Measurements from ENCODE around the gene UNC119B. TPM values are rescaled to one million over a fixed set of nuclear protein-coding genes. Genes with fewer than 3 reads are reported as not detected.
A peak's percentile ranks its signal among the peaks of the same experiment; 100 is the strongest.

Gene UNC119B
- total RNA-seq, 4 donors from 2014 or later: 44.1 to 65.3 (median 61.6) TPM

GRCh38 chr12:120708651-120709050, 1.6 kb upstream of the UNC119B start:
- peak in 1 of 2 donors; percentile 15 for TF ChIP-seq POLR2A (IDR thresholded peaks at IDR 0.05)
- TF ChIP-seq CTCF (IDR thresholded peaks at IDR 0.05): no peak
- Histone ChIP-seq H3K27me3 (no peaks in the 10 kb centered on the region), H3K4me3 (replicated peaks in 1 of 3) (no peak overlapping the region), H3K9me3 (no peaks in the 10 kb centered on the region), H3K36me3 (peaks cover 0 to 4% of the 10 kb centered on the region in 2 donors), H3K27ac (peak overlapping the region; percentile 52 to 97 (median 70)), H3K4me1 (peaks cover 32 to 41% of the 10 kb centered on the region in 2 donors)
- DNase-seq: peak; percentile 76 to 79
- intact Hi-C loops (cut with DNase I): no loop called here
- 28 to 33% methylated on average over 3 to 4 of the region's 4 CpGs for WGBS, 2 donors

GRCh38 chr12:120710805-120711296, 593 bp downstream of the UNC119B start:
- peak overlapping the region; percentile 33 to 87 (median 85) for H3K4me3 ChIP-seq (replicated peaks in 1 of 3)
- no peaks in the 10 kb centered on the region for H3K9me3 ChIP-seq
- peak overlapping the region; percentile 91 to 97 (median 94) for H3K27ac ChIP-seq
- WGBS, 2 donors: 0% methylated on average over 5 to 6 of the region's 31 CpGs
- DNase-seq: peak; percentile 71 to 81
- H3K4me1 ChIP-seq: peaks cover 24 to 29% of the 10 kb centered on the region in 2 donors
- no peaks in the 10 kb centered on the region for H3K27me3 ChIP-seq
- intact Hi-C loops (cut with DNase I): loop anchor here (2.0 kb wide), 2 partner anchors 24 to 62 kb away; partner anchors contain the start of gene MLEC
- TF ChIP-seq CTCF (IDR thresholded peaks at IDR 0.05) (no peak), POLR2A (IDR thresholded peaks at IDR 0.05) (peak in 1 of 2 donors; percentile 59)
- peaks cover 10 to 16% of the 10 kb centered on the region in 2 donors for H3K36me3 ChIP-seq

GRCh38 chr12:120711411-120711810, 1.2 kb downstream of the UNC119B start:
- TF ChIP-seq CTCF (IDR thresholded peaks at IDR 0.05) (no peak), POLR2A (IDR thresholded peaks at IDR 0.05) (no peak)
- peak in 1 of 2 donors; percentile 32 for DNase-seq
- no peaks in the 10 kb centered on the region for H3K27me3 ChIP-seq
- H3K36me3 ChIP-seq: peaks cover 15 to 21% of the 10 kb centered on the region in 2 donors
- H3K9me3 ChIP-seq: no peaks in the 10 kb centered on the region
- peak overlapping the region in 2 of 3 donors; percentile 94 to 97 for H3K27ac ChIP-seq
- peaks cover 24 to 28% of the 10 kb centered on the region in 2 donors for H3K4me1 ChIP-seq
- peak overlapping the region; percentile 33 to 87 (median 85) for H3K4me3 ChIP-seq (replicated peaks in 1 of 3)
- intact Hi-C loops (cut with DNase I): loop anchor here (2.0 kb wide), 2 partner anchors 25 to 63 kb away; partner anchors contain the start of gene MLEC
- 24 to 34% methylated on average over 6 of the region's 6 CpGs for WGBS, 2 donors

- no peaks in the 10 kb centered on the region for H3K27me3 ChIP-seq
- no peak for DNase-seq
- H3K9me3 ChIP-seq: no peaks in the 10 kb centered on the region
- intact Hi-C loops (cut with DNase I): no loop called here
- H3K36me3 ChIP-seq: peaks cover 27 to 33% of the 10 kb centered on the region in 2 donors
- H3K4me1 ChIP-seq: peaks cover 24 to 28% of the 10 kb centered on the region in 2 donors
- TF ChIP-seq CTCF (IDR thresholded peaks at IDR 0.05) (no peak), POLR2A (IDR thresholded peaks at IDR 0.05) (no peak)
- no peak overlapping the region for H3K27ac ChIP-seq
- no peak overlapping the region for H3K4me3 ChIP-seq (replicated peaks in 1 of 3)
- 84% methylated on average over 6 of the region's 6 CpGs for WGBS, 2 donors
Observed at GRCh38 chr12:120712610-120713009, 2.4 kb downstream of the UNC119B start.

- 27 to 33% methylated on average over 4 of the region's 4 CpGs for WGBS, 2 donors
- H3K4me1 ChIP-seq: peaks cover 21 to 22% of the 10 kb centered on the region in 2 donors
- H3K9me3 ChIP-seq: no peaks in the 10 kb centered on the region
- H3K36me3 ChIP-seq: peaks cover 39 to 41% of the 10 kb centered on the region in 2 donors
- peak; percentile 56 to 93 (median 84) for TF ChIP-seq CTCF (IDR thresholded peaks at IDR 0.05)
- no peak for TF ChIP-seq POLR2A (IDR thresholded peaks at IDR 0.05)
- no peak overlapping the region for H3K27ac ChIP-seq
- intact Hi-C loops (cut with DNase I): no loop called here
- peak; percentile 68 to 75 for DNase-seq
- no peaks in the 10 kb centered on the region for H3K27me3 ChIP-seq
- no peak overlapping the region for H3K4me3 ChIP-seq (replicated peaks in 1 of 3)
Observed at GRCh38 chr12:120713861-120714482, 3.7 kb downstream of the UNC119B start.
